ENCODE measurements around the gene KCNN3.

The KCNN3 gene

GRCh38 chr1:154741741-154742495 lies 128.2 kb downstream of the KCNN3 start:
- no peak overlapping the region for H3K27ac ChIP-seq
- TF ChIP-seq CTCF (IDR thresholded peaks at IDR 0.05) (peak; percentile 44), ZFX (IDR thresholded peaks at IDR 0.05; ENCODE audit: borderline replicate concordance) (no peak)

- no peak overlapping the region for H3K27ac ChIP-seq
- TF ChIP-seq CTCF (IDR thresholded peaks at IDR 0.05) (no peak), ZFX (IDR thresholded peaks at IDR 0.05; ENCODE audit: borderline replicate concordance) (no peak)
Measured at GRCh38 chr1:154741327-154741726, 128.8 kb downstream of the KCNN3 start.

GRCh38 chr1:154739654-154740053 lies 130.4 kb downstream of the KCNN3 start:
- TF ChIP-seq CTCF (IDR thresholded peaks at IDR 0.05) (no peak), ZFX (IDR thresholded peaks at IDR 0.05; ENCODE audit: borderline replicate concordance) (no peak)
- no peak overlapping the region for H3K27ac ChIP-seq

- H3K27ac ChIP-seq, result no peak overlapping the region
- TF ChIP-seq CTCF (IDR thresholded peaks at IDR 0.05) (no peak), ZFX (IDR thresholded peaks at IDR 0.05; ENCODE audit: borderline replicate concordance) (no peak)
Measured at GRCh38 chr1:154736841-154737240, 133.2 kb downstream of the KCNN3 start.

- TF ChIP-seq CTCF (IDR thresholded peaks at IDR 0.05) (no peak), ZFX (IDR thresholded peaks at IDR 0.05; ENCODE audit: borderline replicate concordance) (no peak)
- no peak overlapping the region for H3K27ac ChIP-seq
Measured at GRCh38 chr1:154735804-154736168, 134.3 kb downstream of the KCNN3 start.

- TF ChIP-seq CTCF (IDR thresholded peaks at IDR 0.05), result no peak
- no peak for TF ChIP-seq ZFX (IDR thresholded peaks at IDR 0.05; ENCODE audit: borderline replicate concordance)
- no peak overlapping the region for H3K27ac ChIP-seq
Measured at GRCh38 chr1:154735061-154735803, 134.8 kb downstream of the KCNN3 start.

GRCh38 chr1:154733621-154734020 lies 136.5 kb downstream of the KCNN3 start:
- no peak overlapping the region for H3K27ac ChIP-seq
- no peak for TF ChIP-seq ZFX (IDR thresholded peaks at IDR 0.05; ENCODE audit: borderline replicate concordance)
- no peak for TF ChIP-seq CTCF (IDR thresholded peaks at IDR 0.05)
